Activated B cell treated with CpG ODN at 0.5 μM for 24 hours (primary cell): ENCODE results near the gene OR10V1. TPM values are rescaled to one million over a fixed set of nuclear protein-coding genes. Genes with fewer than 3 reads are reported as not detected.
"Not testable (repeated sequence)": the region's sequence is repeated elsewhere in the genome, so short reads cannot be mapped to it uniquely, and the experiment has no call there.

Experiments used
- ATAC-seq: fragments of 200-7000 bp; cut with Tn5 transposase; one replicate; pipeline ENCODE4 v1.10.0; 2021; ENCODE audit warnings: low read depth, mild to moderate bottlenecking, moderate library complexity
- CTCF ChIA-PET: fragments of 350-600 bp; sonication (Branson Sonifier 250); formaldehyde crosslinking; loops from one replicate; lab custom pipeline; 2021; ENCODE audit warnings: antibody characterized with exemption; lab: Charles Lee
- POLR2A ChIA-PET: fragments of 350-600 bp; sonication (Branson Sonifier 250); formaldehyde crosslinking; loops from one replicate; lab custom pipeline; 2021; ENCODE audit warnings: antibody characterized with exemption; lab: Charles Lee
- DNase-seq: peaks from one replicate; pipeline ENCODE4 v3.0.0; 2022
- H3K27ac Mint-ChIP-seq: one replicate; pipeline ENCODE4 v1.8.0; 2020; ENCODE audit warnings: mixed read lengths
- H3K27me3 Mint-ChIP-seq: one replicate; pipeline ENCODE4 v1.8.0; 2021; ENCODE audit warnings: mixed read lengths
- H3K36me3 Mint-ChIP-seq: one replicate; pipeline ENCODE4 v1.8.0; 2021; ENCODE audit warnings: low read depth, mixed read lengths
- H3K4me1 Mint-ChIP-seq: one replicate; pipeline ENCODE4 v1.8.0; 2021; ENCODE audit warnings: mixed read lengths
- H3K4me3 Mint-ChIP-seq: one replicate; pipeline ENCODE4 v1.8.0; 2020; ENCODE audit warnings: mild to moderate bottlenecking, mixed read lengths
- H3K9me3 Mint-ChIP-seq: one replicate; pipeline ENCODE4 v1.8.0; 2020; ENCODE audit warnings: mixed read lengths
- CTCF ChIP-seq: fragments of 200-600 bp; IDR thresholded peaks from one replicate; pipeline ENCODE4 v1.8.0; 2022; ENCODE audit warnings: antibody characterized with exemption, mild to moderate bottlenecking
- intact Hi-C: fragments of 100-400 bp; cut with micrococcal nuclease; formaldehyde crosslinking; loops from one replicate; pipeline ENCODE4 v1.15.1; 2024
- total RNA-seq: library from RNA; stranded (reverse); gene quantifications from 2 replicates; pipeline ENCODE4 v1.2.3, GENCODE V29; 2022

Gene OR10V1
- total RNA-seq, 1 donor from 2014 or later = not detected

- ChIA-PET POLR2A (no interaction called here), CTCF (interaction anchor here (0.7 kb wide), 1 partner anchor 26 kb away, joined by 3 read pairs; no protein-coding TSS in a partner anchor)
- Mint-ChIP-seq H3K4me1 (no peaks in the 10 kb centered on the region), H3K4me3 (no peak overlapping the region), H3K36me3 (no peaks in the 10 kb centered on the region), H3K9me3 (peaks cover 15% of the 10 kb centered on the region), H3K27me3 (peaks cover 11% of the 10 kb centered on the region), H3K27ac (no peak overlapping the region)
- intact Hi-C loops = no loop called here
- ATAC-seq (no peak), DNase-seq (no peak)
- TF ChIP-seq CTCF = no peak
These were observed 22.5 kb downstream of the OR10V1 start for GRCh38 chr11:59691156-59691555.

- Mint-ChIP-seq H3K27ac (no peak overlapping the region), H3K4me3 (no peak overlapping the region), H3K9me3 (peaks cover 15% of the 10 kb centered on the region), H3K36me3 (no peaks in the 10 kb centered on the region), H3K4me1 (no peaks in the 10 kb centered on the region), H3K27me3 (peaks cover 20% of the 10 kb centered on the region)
- intact Hi-C loops = no loop called here
- ChIA-PET POLR2A (no interaction called here), CTCF (no interaction called here)
- no peak for TF ChIP-seq CTCF
- no peak for ATAC-seq
- no peak for DNase-seq
These were observed 24.6 kb downstream of the OR10V1 start for GRCh38 chr11:59689015-59689414.

GRCh38 chr11:59681260-59681725 is 32.4 kb downstream of the OR10V1 start:
- ATAC-seq, H3K4me1 Mint-ChIP-seq, H3K27ac Mint-ChIP-seq, H3K9me3 Mint-ChIP-seq, POLR2A ChIA-PET, H3K36me3 Mint-ChIP-seq, DNase-seq, H3K4me3 Mint-ChIP-seq: not testable (repeated sequence)
- CTCF ChIA-PET = interaction anchor here (2.5 kb wide), 1 partner anchor 144 kb away, joined by 19 read pairs; no protein-coding TSS in a partner anchor
- intact Hi-C loops = loop anchor here (5.0 kb wide), 1 partner anchor 249 kb away; no protein-coding TSS in a partner anchor
- H3K27me3 Mint-ChIP-seq = peaks cover 13% of the 10 kb centered on the region

- Mint-ChIP-seq H3K4me1 (no peaks in the 10 kb centered on the region), H3K36me3 (no peaks in the 10 kb centered on the region), H3K9me3 (no peaks in the 10 kb centered on the region), H3K27me3 (peaks cover 9% of the 10 kb centered on the region), H3K4me3 (no peak overlapping the region), H3K27ac (no peak overlapping the region)
- peak; percentile 32 for DNase-seq
- intact Hi-C loops = loop anchor here (1.0 to 5.0 kb wide), 4 partner anchors 122 to 509 kb away; no protein-coding TSS in a partner anchor
- ChIA-PET CTCF (interaction anchor here (0.7 to 2.5 kb wide), 4 partner anchors 141 to 523 kb away, joined by 3 to 19 read pairs (median 3); no protein-coding TSS in a partner anchor), POLR2A (no interaction called here)
- no peak for TF ChIP-seq CTCF
- ATAC-seq = peak; percentile 88
These were observed 33.1 kb downstream of the OR10V1 start for GRCh38 chr11:59680287-59681154.

GRCh38 chr11:59679347-59679746 is 34.3 kb downstream of the OR10V1 start:
- ChIA-PET CTCF (interaction anchor here (2.5 kb wide), 1 partner anchor 142 kb away, joined by 19 read pairs; no protein-coding TSS in a partner anchor), POLR2A (no interaction called here)
- intact Hi-C loops = no loop called here
- no peak for TF ChIP-seq CTCF
- Mint-ChIP-seq H3K4me3 (no peak overlapping the region), H3K27me3 (peaks cover 4% of the 10 kb centered on the region), H3K36me3 (no peaks in the 10 kb centered on the region), H3K9me3 (no peaks in the 10 kb centered on the region), H3K27ac (no peak overlapping the region), H3K4me1 (no peaks in the 10 kb centered on the region)
- no peak for ATAC-seq
- DNase-seq = no peak
